ENCODE measurements around the gene ICAM5.

ICAM5 gene

DNA sequence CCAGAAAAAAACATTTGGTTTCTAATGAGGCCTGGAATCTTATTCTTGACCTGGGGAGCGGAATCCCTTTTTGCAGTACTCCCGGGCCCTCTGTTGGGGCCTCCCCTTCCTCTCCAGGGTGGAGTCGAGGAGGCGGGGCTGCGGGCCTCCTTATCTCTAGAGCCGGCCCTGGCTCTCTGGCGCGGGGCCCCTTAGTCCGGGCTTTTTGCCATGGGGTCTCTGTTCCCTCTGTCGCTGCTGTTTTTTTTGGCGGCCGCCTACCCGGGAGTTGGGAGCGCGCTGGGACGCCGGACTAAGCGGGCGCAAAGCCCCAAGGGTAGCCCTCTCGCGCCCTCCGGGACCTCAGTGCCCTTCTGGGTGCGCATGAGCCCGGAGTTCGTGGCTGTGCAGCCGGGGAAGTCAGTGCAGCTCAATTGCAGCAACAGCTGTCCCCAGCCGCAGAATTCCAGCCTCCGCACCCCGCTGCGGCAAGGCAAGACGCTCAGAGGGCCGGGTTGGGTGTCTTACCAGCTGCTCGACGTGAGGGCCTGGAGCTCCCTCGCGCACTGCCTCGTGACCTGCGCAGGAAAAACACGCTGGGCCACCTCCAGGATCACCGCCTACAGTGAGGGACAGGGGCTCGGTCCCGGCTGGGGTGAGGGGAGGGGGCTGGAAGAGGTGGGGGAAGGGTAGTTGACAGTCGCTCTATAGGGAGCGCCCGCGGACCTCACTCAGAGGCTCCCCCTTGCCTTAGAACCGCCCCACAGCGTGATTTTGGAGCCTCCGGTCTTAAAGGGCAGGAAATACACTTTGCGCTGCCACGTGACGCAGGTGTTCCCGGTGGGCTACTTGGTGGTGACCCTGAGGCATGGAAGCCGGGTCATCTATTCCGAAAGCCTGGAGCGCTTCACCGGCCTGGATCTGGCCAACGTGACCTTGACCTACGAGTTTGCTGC lies 2.7 kb upstream of the ICAM5 start, which contains the start of gene ICAM4:
Gene ICAM4, plus strand, starts transcription at position 153 of the 935 bp plus-strand sequence. Its CDS starts 58 bp downstream, at position 211.
- H3K9ac ChIP-seq (ENCODE audit: insufficient read length), result peak within 1 kb of the TSS; percentile 62
- DNase-seq (ENCODE audit: low read depth, low spot score), result no peak
- peak within 1 kb of the TSS; percentile 91 for H3K27ac ChIP-seq
- H3K9me3 ChIP-seq (ENCODE audit: low read depth, low read length), result no peaks in the 10 kb centered on the region
- no peaks in the 10 kb centered on the region for H3K36me3 ChIP-seq (ENCODE audit: insufficient read depth, low read length)
- TF ChIP-seq POLR2AphosphoS5 (IDR thresholded peaks at IDR 0.05; ENCODE audit: borderline replicate concordance, low read depth, low read length) (peak; percentile 74), FOXP2 (optimal IDR thresholded peaks at IDR 0.05; ENCODE audit: control extremely low read depth, extremely low read length, insufficient read depth) (peak; percentile 51), EZH2 (IDR thresholded peaks at IDR 0.05) (no peak)
- peak within 1 kb of the TSS; percentile 81 for H3K4me3 ChIP-seq

DNA sequence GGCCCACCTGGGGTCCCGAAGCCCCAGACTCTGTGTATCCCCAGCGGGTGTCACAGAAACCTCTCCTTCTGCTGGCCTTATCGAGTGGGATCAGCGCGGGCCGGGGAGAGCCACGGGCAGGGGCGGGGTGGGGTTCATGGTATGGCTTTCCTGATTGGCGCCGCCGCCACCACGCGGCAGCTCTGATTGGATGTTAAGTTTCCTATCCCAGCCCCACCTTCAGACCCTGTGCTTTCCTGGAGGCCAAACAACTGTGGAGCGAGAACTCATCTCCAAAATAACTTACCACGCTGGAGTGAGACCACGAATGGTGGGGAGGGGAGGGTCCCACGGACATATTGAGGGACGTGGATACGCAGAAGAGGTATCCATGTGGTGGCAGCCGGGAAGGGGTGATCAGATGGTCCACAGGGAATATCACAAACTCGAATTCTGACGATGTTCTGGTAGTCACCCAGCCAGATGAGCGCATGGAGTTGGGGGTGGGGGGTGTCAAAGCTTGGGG lies 1.0 kb upstream of the ICAM5 start:
- Histone ChIP-seq H3K27ac (peak overlapping the region; percentile 89), H3K9me3 (ENCODE audit: low read depth, low read length) (no peaks in the 10 kb centered on the region), H3K4me3 (peak overlapping the region; percentile 84), H3K36me3 (ENCODE audit: insufficient read depth, low read length) (peaks cover 8% of the 10 kb centered on the region; the same call in 1 of the 2 replicates), H3K9ac (ENCODE audit: insufficient read length) (peak overlapping the region; percentile 62)
- DNase-seq (ENCODE audit: low read depth, low spot score), result peak; percentile 39
- no peak; the same call in 1 of the 2 replicates for TF ChIP-seq POLR2AphosphoS5 (IDR thresholded peaks at IDR 0.05; ENCODE audit: borderline replicate concordance, low read depth, low read length)
- no peak for TF ChIP-seq EZH2 (IDR thresholded peaks at IDR 0.05)
- no peak for TF ChIP-seq FOXP2 (optimal IDR thresholded peaks at IDR 0.05; ENCODE audit: control extremely low read depth, extremely low read length, insufficient read depth)

DNA sequence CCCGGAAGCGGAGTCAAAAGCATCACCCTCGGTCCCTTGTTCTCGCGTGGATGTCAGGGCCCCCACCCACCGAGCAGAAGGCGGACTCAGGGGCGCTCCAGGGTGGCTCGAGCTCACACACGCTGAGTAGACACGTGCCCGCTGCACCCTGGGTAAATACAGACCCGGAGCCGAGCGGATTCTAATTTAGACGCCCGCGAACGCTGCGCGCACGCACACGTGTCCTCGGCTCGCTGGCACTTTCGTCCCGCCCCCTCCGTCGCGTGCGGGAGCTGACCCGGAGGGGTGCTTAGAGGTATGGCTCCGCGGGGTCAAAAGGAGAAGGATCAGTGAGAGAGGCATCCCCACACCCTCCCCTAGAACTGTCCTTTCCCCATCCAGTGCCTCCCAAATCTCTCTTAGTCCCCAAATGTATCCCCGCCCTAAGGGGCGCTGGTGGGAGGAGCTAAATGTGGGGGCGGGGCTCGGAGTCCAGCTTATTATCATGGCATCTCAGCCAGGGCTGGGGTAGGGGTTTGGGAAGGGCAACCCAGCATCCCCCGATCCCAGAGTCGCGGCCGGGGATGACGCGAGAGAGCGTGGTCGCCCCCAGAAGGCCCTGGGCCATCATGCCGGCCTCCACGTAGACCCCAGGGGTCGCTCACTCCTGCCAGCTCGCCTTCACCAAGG lies 451 bp upstream of the ICAM5 start:
- peaks cover 8% of the 10 kb centered on the region; the same call in 1 of the 2 replicates for H3K36me3 ChIP-seq (ENCODE audit: insufficient read depth, low read length)
- peak overlapping the region; percentile 89 for H3K27ac ChIP-seq
- peak overlapping the region; percentile 84 for H3K4me3 ChIP-seq
- TF ChIP-seq FOXP2 (optimal IDR thresholded peaks at IDR 0.05; ENCODE audit: control extremely low read depth, extremely low read length, insufficient read depth), result no peak
- no peak for TF ChIP-seq EZH2 (IDR thresholded peaks at IDR 0.05)
- TF ChIP-seq POLR2AphosphoS5 (IDR thresholded peaks at IDR 0.05; ENCODE audit: borderline replicate concordance, low read depth, low read length), result peak; percentile 71
- DNase-seq (ENCODE audit: low read depth, low spot score), result peak; percentile 68
- peak overlapping the region; percentile 62 for H3K9ac ChIP-seq (ENCODE audit: insufficient read length)
- no peaks in the 10 kb centered on the region for H3K9me3 ChIP-seq (ENCODE audit: low read depth, low read length)

DNA sequence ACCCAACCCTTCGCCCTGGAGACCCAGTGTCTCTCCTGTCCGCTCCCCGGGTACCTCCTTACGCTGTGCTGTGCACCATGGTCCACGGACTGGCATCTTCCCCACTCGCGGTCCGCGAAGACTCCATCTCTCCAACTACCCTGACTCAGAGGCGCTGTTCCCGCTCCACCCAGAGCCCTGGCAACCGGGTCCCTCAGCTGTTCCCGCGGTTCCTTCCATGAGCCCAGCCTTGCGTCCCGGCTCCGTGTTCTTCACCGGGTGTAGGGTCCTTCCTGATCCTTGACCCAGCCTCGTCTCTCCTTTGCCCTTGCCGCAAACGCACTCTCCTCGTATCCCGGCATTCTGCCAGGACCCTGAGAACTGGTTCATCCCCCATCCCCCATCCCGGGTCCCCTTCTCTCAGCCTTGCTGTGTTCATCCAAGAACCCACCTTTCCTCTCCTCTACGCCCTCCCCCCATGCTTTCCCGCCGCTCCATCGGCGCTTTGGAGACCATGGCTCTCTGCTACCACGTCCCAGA lies 664 bp downstream of the ICAM5 start:
- DNase-seq (ENCODE audit: low read depth, low spot score), result no peak
- TF ChIP-seq FOXP2 (optimal IDR thresholded peaks at IDR 0.05; ENCODE audit: control extremely low read depth, extremely low read length, insufficient read depth), result no peak
- TF ChIP-seq POLR2AphosphoS5 (IDR thresholded peaks at IDR 0.05; ENCODE audit: borderline replicate concordance, low read depth, low read length), result no peak
- no peak for TF ChIP-seq EZH2 (IDR thresholded peaks at IDR 0.05)
- H3K9ac ChIP-seq (ENCODE audit: insufficient read length), result peak overlapping the region; percentile 61
- H3K27ac ChIP-seq, result no peak overlapping the region
- no peaks in the 10 kb centered on the region for H3K9me3 ChIP-seq (ENCODE audit: low read depth, low read length)
- peak overlapping the region; percentile 84 for H3K4me3 ChIP-seq
- peaks cover 8% of the 10 kb centered on the region; the same call in 1 of the 2 replicates for H3K36me3 ChIP-seq (ENCODE audit: insufficient read depth, low read length)

DNA sequence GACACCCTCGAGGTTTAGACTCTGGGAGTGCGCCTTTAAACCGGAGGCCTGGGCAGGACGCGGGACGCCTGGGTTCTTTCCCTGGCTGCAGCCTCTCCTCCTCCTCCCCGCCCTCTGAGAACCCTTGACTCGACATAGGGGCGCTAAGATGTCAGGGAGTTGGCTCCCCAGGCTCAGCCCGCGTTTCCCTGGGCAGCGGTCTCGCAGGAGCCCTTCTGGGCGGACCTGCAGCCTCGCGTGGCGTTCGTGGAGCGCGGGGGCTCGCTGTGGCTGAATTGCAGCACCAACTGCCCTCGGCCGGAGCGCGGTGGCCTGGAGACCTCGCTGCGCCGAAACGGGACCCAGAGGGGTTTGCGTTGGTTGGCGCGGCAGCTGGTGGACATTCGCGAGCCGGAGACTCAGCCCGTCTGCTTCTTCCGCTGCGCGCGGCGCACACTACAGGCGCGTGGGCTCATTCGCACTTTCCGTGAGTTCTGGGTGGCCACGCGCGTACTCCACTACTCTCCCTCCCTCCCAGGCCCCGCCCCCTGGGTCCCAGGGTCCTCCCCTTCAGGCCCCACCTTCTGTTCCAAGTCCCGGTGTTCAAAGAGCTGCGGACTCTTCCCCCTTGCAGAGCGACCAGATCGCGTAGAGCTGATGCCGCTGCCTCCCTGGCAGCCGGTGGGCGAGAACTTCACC lies 1.3 kb downstream of the ICAM5 start:
- Histone ChIP-seq H3K27ac (no peak overlapping the region), H3K9me3 (ENCODE audit: low read depth, low read length) (no peaks in the 10 kb centered on the region), H3K9ac (ENCODE audit: insufficient read length) (peak overlapping the region; percentile 46), H3K4me3 (peak overlapping the region; percentile 84), H3K36me3 (ENCODE audit: insufficient read depth, low read length) (peaks cover 8% of the 10 kb centered on the region; the same call in 1 of the 2 replicates)
- TF ChIP-seq EZH2 (IDR thresholded peaks at IDR 0.05), result no peak
- peak; percentile 25; the same call in 1 of the 2 replicates for TF ChIP-seq POLR2AphosphoS5 (IDR thresholded peaks at IDR 0.05; ENCODE audit: borderline replicate concordance, low read depth, low read length)
- no peak for DNase-seq (ENCODE audit: low read depth, low spot score)

DNA sequence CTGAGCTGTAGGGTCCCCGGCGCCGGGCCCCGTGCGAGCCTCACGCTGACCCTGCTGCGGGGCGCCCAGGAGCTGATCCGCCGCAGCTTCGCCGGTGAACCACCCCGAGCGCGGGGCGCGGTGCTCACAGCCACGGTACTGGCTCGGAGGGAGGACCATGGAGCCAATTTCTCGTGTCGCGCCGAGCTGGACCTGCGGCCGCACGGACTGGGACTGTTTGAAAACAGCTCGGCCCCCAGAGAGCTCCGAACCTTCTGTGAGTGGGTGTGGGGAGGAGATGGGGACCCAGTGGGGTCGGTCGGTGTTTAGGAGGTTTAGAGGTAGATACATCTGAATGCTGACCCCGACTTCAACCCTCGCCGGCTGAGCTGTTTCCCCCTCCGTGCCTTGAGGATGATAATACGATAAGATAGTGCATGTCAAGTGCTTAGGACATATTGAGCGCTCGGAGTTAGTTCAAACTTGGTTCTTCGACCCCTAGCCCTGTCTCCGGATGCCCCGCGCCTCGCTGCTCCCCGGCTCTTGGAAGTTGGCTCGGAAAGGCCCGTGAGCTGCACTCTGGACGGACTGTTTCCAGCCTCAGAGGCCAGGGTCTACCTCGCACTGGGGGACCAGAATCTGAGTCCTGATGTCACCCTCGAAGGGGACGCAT lies 1.9 kb downstream of the ICAM5 start:
- no peak overlapping the region for H3K27ac ChIP-seq
- H3K9me3 ChIP-seq (ENCODE audit: low read depth, low read length), result no peaks in the 10 kb centered on the region
- no peak for TF ChIP-seq EZH2 (IDR thresholded peaks at IDR 0.05)
- no peak for TF ChIP-seq FOXP2 (optimal IDR thresholded peaks at IDR 0.05; ENCODE audit: control extremely low read depth, extremely low read length, insufficient read depth)
- TF ChIP-seq POLR2AphosphoS5 (IDR thresholded peaks at IDR 0.05; ENCODE audit: borderline replicate concordance, low read depth, low read length), result no peak
- H3K36me3 ChIP-seq (ENCODE audit: insufficient read depth, low read length), result peaks cover 8% of the 10 kb centered on the region; the same call in 1 of the 2 replicates
- no peak for DNase-seq (ENCODE audit: low read depth, low spot score)
- H3K9ac ChIP-seq (ENCODE audit: insufficient read length), result peak overlapping the region; percentile 28
- peak overlapping the region; percentile 84 for H3K4me3 ChIP-seq

DNA sequence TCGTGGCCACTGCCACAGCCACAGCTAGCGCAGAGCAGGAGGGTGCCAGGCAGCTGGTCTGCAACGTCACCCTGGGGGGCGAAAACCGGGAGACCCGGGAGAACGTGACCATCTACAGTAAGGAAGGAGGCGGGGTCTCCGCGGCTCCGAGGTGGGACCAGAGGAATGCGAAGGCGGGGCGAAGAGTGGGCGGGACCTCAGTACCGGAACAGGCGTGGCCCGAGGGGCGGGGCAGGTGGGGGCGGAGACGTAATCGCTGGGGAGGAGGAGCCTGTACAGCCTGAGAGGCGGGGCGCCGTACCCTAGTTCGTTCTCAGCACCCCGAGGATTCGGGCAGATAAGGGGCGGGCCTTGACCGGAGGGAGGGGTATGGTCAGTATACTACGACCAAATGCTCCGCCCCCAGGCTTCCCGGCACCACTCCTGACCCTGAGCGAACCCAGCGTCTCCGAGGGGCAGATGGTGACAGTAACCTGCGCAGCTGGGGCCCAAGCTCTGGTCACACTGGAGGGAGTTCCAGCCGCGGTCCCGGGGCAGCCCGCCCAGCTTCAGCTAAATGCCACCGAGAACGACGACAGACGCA lies 2.5 kb downstream of the ICAM5 start:
- no peak for DNase-seq (ENCODE audit: low read depth, low spot score)
- Histone ChIP-seq H3K36me3 (ENCODE audit: insufficient read depth, low read length) (peaks cover 8% of the 10 kb centered on the region; the same call in 1 of the 2 replicates), H3K9me3 (ENCODE audit: low read depth, low read length) (no peaks in the 10 kb centered on the region), H3K4me3 (peak overlapping the region; percentile 84), H3K27ac (no peak overlapping the region), H3K9ac (ENCODE audit: insufficient read length) (no peak overlapping the region)
- TF ChIP-seq EZH2 (IDR thresholded peaks at IDR 0.05) (no peak), POLR2AphosphoS5 (IDR thresholded peaks at IDR 0.05; ENCODE audit: borderline replicate concordance, low read depth, low read length) (no peak), FOXP2 (optimal IDR thresholded peaks at IDR 0.05; ENCODE audit: control extremely low read depth, extremely low read length, insufficient read depth) (no peak)

Data from SK-N-MC (cell line).